Caco-2 (cell line): ENCODE measurements around the gene LRRK2. TPM values are rescaled to one million over a fixed set of nuclear protein-coding genes. Genes with fewer than 3 reads are reported as not detected.
A peak's percentile ranks its signal among the peaks of the same experiment; 100 is the strongest.

Experiments
- BruUV-seq: library from RNA; stranded (reverse); fragments of 400-500 nt; replicated peaks from 2 replicates; lab custom pipeline; 2021; lab: Mats Ljungman, UMichigan
- CTCF ChIA-PET: fragments of 300-600 bp; sonication (Branson Sonifier 250); formaldehyde crosslinking; loops from one replicate; lab custom pipeline; 2022; ENCODE audit warnings: antibody characterized with exemption; lab: Charles Lee
- POLR2A ChIA-PET: fragments of 300-600 bp; sonication (Branson Sonifier 250); formaldehyde crosslinking; loops from one replicate; lab custom pipeline; 2022; ENCODE audit warnings: antibody characterized with exemption; lab: Charles Lee
- DNase-seq, 2 experiments: peaks; one replicate each; pipeline versions ENCODE4 v3.0.0 to v3.0.0-alpha.2; 2020 to 2022
- H3K27me3 ChIP-seq: replicated peaks from 2 replicates; pipeline ENCODE4 v1.6.0; 2011; ENCODE audit warnings: low read length; ENCODE audit not compliant: control insufficient read depth, insufficient read depth
- H3K36me3 ChIP-seq: 2 replicates; pipeline ENCODE4 v1.5.1; 2011; ENCODE audit warnings: low read length; ENCODE audit not compliant: control insufficient read depth, insufficient read depth
- H3K4me1 ChIP-seq: fragments of 250-450 bp; sonication (Bioruptor Pico); 2 replicates; pipeline ENCODE4 v1.5.1; 2020; ENCODE audit warnings: mild to moderate bottlenecking
- H3K4me3 ChIP-seq: 2 replicates; pipeline ENCODE4 v1.5.1; 2011; ENCODE audit warnings: low read depth, mild to moderate bottlenecking, control low read depth, low read length
- H3K9me3 ChIP-seq: fragments of 250-450 bp; sonication (Bioruptor Pico); 2 replicates; pipeline ENCODE4 v1.5.1; 2020; ENCODE audit warnings: mild to moderate bottlenecking, moderate library complexity
- H3K27ac Mint-ChIP-seq: one replicate; pipeline ENCODE4 v1.8.0; 2022; ENCODE audit warnings: mixed read lengths; ENCODE audit not compliant: unreplicated experiment
- H3K27me3 Mint-ChIP-seq: one replicate; pipeline ENCODE4 v1.8.0; 2022; ENCODE audit warnings: mixed read lengths; ENCODE audit not compliant: insufficient read depth, unreplicated experiment
- H3K36me3 Mint-ChIP-seq: one replicate; pipeline ENCODE4 v1.8.0; 2022; ENCODE audit warnings: mild to moderate bottlenecking, mixed read lengths; ENCODE audit not compliant: insufficient read depth, unreplicated experiment
- H3K4me1 Mint-ChIP-seq: one replicate; pipeline ENCODE4 v1.8.0; 2022; ENCODE audit warnings: low read depth, mixed read lengths; ENCODE audit not compliant: unreplicated experiment
- H3K4me3 Mint-ChIP-seq: one replicate; pipeline ENCODE4 v1.8.0; 2022; ENCODE audit warnings: mild to moderate bottlenecking, moderate library complexity, mixed read lengths; ENCODE audit not compliant: unreplicated experiment
- H3K9me3 Mint-ChIP-seq: one replicate; pipeline ENCODE4 v1.8.0; 2022; ENCODE audit warnings: mixed read lengths; ENCODE audit not compliant: unreplicated experiment
- intact Hi-C: fragments of 100-400 bp; cut with micrococcal nuclease; formaldehyde crosslinking; loops from one replicate; pipeline ENCODE4 v1.10.0; 2022; ENCODE audit not compliant: unreplicated experiment
- total RNA-seq: library from RNA; stranded (reverse); gene quantifications from 2 replicates; pipeline ENCODE4 v1.2.3, GENCODE V29; 2022
- TF ChIP-seq, protein P1 (sequence below), 2 experiments: fragments of 200-600 bp in 1 of 2; IDR thresholded peaks; 1 replicate in 1 of 2; 2 replicates in 1 of 2; pipeline versions ENCODE4 v1.5.1 to v1.8.0; 2011 to 2022; ENCODE audit warnings: antibody characterized with exemption in 1 of 2, control low read depth in 1 of 2, inconsistent platforms in 1 of 2, low read depth in 1 of 2, low read length in 1 of 2, mild to moderate bottlenecking in 1 of 2, moderate library complexity in 1 of 2; ENCODE audit not compliant: insufficient read depth in 1 of 2, severe bottlenecking in 1 of 2, unreplicated experiment in 1 of 2

The LRRK2 gene
- total RNA-seq, 1 experiment from 2014 or later = 0.11 TPM

DNA sequence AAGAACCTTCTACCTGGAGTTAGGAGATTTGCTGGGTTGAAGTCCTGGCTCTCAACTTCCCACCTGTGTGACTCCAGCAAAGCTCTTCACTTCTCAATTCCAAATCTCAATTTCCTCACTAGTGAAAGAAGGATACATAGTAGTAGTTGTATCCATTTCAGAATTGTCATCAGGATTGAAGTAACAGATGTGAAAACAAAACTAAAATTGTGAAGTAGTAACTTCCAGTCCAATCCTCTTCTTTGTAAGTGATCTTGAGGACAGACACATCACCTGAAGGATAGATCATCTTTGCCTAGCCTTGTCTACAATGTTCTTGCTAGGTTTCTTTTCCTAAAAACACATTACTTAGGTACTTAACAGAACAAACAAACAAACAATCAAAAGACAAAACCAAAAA is 1.2 kb upstream of the LRRK2 start:
- DNase-seq = no peak
- H3K9me3 Mint-ChIP-seq = no peaks in the 10 kb centered on the region
- TF ChIP-seq, protein P1, sequence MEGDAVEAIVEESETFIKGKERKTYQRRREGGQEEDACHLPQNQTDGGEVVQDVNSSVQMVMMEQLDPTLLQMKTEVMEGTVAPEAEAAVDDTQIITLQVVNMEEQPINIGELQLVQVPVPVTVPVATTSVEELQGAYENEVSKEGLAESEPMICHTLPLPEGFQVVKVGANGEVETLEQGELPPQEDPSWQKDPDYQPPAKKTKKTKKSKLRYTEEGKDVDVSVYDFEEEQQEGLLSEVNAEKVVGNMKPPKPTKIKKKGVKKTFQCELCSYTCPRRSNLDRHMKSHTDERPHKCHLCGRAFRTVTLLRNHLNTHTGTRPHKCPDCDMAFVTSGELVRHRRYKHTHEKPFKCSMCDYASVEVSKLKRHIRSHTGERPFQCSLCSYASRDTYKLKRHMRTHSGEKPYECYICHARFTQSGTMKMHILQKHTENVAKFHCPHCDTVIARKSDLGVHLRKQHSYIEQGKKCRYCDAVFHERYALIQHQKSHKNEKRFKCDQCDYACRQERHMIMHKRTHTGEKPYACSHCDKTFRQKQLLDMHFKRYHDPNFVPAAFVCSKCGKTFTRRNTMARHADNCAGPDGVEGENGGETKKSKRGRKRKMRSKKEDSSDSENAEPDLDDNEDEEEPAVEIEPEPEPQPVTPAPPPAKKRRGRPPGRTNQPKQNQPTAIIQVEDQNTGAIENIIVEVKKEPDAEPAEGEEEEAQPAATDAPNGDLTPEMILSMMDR (IDR thresholded peaks at IDR 0.05; ENCODE audit: insufficient read depth in 1 of 2, low read depth in 1 of 2, low read length in 1 of 2, severe bottlenecking in 1 of 2, unreplicated experiment in 1 of 2) = no peak
- no peaks in the 10 kb centered on the region; the same call in 1 of the 2 replicates for H3K4me1 ChIP-seq
- H3K4me3 Mint-ChIP-seq = no peak overlapping the region
- no TSS peak for BruUV-seq
- intact Hi-C loops = no loop called here
- CTCF ChIA-PET = no interaction called here
- no peak overlapping the region for H3K4me3 ChIP-seq
- no peaks in the 10 kb centered on the region for H3K36me3 Mint-ChIP-seq
- 0 out of 2 replicates have a peak, but pooled peaks cover 4% of the 10 kb centered on the region for H3K9me3 ChIP-seq
- no peak overlapping the region for H3K27ac Mint-ChIP-seq
- H3K4me1 Mint-ChIP-seq = no peaks in the 10 kb centered on the region
- H3K27me3 Mint-ChIP-seq = peaks cover 29% of the 10 kb centered on the region
- peaks cover 5% of the 10 kb centered on the region for H3K27me3 ChIP-seq
- POLR2A ChIA-PET = no interaction called here
- no peaks in the 10 kb centered on the region for H3K36me3 ChIP-seq

DNA sequence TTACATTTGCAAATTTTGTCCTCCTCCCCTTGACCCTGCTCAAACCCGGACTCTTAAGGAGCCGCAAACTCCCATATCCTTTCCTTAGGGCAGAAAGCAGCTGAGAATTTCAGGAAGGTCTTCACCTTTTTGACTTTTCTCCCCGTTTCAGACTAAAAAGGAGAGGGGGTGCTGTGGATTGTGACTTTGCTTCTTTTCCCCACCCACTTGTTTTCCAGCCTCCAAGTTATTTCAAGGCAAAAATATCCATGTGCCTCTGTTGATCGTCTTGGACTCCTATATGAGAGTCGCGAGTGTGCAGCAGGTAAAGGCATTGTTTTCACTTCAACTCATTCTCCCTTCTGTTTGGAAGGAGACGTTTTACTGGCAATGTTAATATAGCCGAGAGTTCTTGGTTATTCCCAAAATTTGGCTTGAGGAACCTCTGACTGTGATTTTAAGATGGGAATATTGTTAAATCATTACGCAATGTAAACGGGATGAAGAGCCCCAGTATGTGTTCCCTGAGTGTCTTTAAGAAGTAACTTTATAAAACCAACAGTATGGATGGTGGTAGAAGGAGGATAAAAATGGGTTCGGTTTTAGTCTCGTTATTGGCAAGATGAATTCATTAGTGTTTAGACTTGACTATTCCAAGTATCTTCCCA is 663 bp downstream of the LRRK2 start:
- Mint-ChIP-seq H3K4me3 (peak overlapping the region; percentile 72), H3K27me3 (peaks cover 29% of the 10 kb centered on the region), H3K36me3 (no peaks in the 10 kb centered on the region), H3K4me1 (no peaks in the 10 kb centered on the region), H3K9me3 (no peaks in the 10 kb centered on the region), H3K27ac (no peak overlapping the region)
- Histone ChIP-seq H3K36me3 (no peaks in the 10 kb centered on the region), H3K27me3 (peaks cover 5% of the 10 kb centered on the region), H3K9me3 (0 out of 2 replicates have a peak, but pooled peaks cover 4% of the 10 kb centered on the region), H3K4me1 (no peaks in the 10 kb centered on the region; the same call in 1 of the 2 replicates), H3K4me3 (peak overlapping the region; percentile 46; the same call in 1 of the 2 replicates)
- DNase-seq = no peak
- intact Hi-C loops = no loop called here
- ChIA-PET POLR2A (no interaction called here), CTCF (no interaction called here)
- TF ChIP-seq, protein P1 (IDR thresholded peaks at IDR 0.05; ENCODE audit: insufficient read depth in 1 of 2, low read depth in 1 of 2, low read length in 1 of 2, severe bottlenecking in 1 of 2, unreplicated experiment in 1 of 2) = no peak
- BruUV-seq = no TSS peak

GRCh38 chr12:40225984-40226602 is 1.3 kb downstream of the LRRK2 start:
- TF ChIP-seq, protein P1 (IDR thresholded peaks at IDR 0.05; ENCODE audit: insufficient read depth in 1 of 2, low read depth in 1 of 2, low read length in 1 of 2, severe bottlenecking in 1 of 2, unreplicated experiment in 1 of 2) = no peak
- no peak for DNase-seq
- peaks cover 5% of the 10 kb centered on the region for H3K27me3 ChIP-seq
- POLR2A ChIA-PET = no interaction called here
- Mint-ChIP-seq H3K9me3 (no peaks in the 10 kb centered on the region), H3K4me3 (no peak overlapping the region), H3K4me1 (no peaks in the 10 kb centered on the region), H3K27ac (no peak overlapping the region), H3K36me3 (no peaks in the 10 kb centered on the region), H3K27me3 (peaks cover 29% of the 10 kb centered on the region)
- H3K36me3 ChIP-seq = no peaks in the 10 kb centered on the region
- H3K9me3 ChIP-seq = 0 out of 2 replicates have a peak, but pooled peaks cover 4% of the 10 kb centered on the region
- no peaks in the 10 kb centered on the region; the same call in 1 of the 2 replicates for H3K4me1 ChIP-seq
- CTCF ChIA-PET = no interaction called here
- intact Hi-C loops = no loop called here
- H3K4me3 ChIP-seq = no peak overlapping the region
- no TSS peak for BruUV-seq
